Measurements from ENCODE around the gene PTPRN.
"Not testable (repeated sequence)": the region's sequence is repeated elsewhere in the genome, so short reads cannot be mapped to it uniquely, and the experiment has no call there.

The PTPRN gene

GRCh38 chr2:219306047-219306446 lies 3.2 kb downstream of the PTPRN start:
- DNase-seq: no peak

- DNase-seq: no peak
Observed at GRCh38 chr2:219304223-219304622, 5.0 kb downstream of the PTPRN start.

GRCh38 chr2:219302412-219302968 lies 6.7 kb downstream of the PTPRN start:
- no peak for DNase-seq

- DNase-seq: no peak
Observed at GRCh38 chr2:219300022-219300421, 9.2 kb downstream of the PTPRN start.

GRCh38 chr2:219299372-219299760 lies 9.8 kb downstream of the PTPRN start:
- DNase-seq: no peak

GRCh38 chr2:219298759-219299371 lies 10.3 kb downstream of the PTPRN start:
- peak; percentile 30 for DNase-seq

- no peak for DNase-seq
Observed at GRCh38 chr2:219297766-219298456, 11.3 kb downstream of the PTPRN start.

GRCh38 chr2:219296631-219297391 lies 12.4 kb downstream of the PTPRN start:
- DNase-seq: no peak

- DNase-seq: no peak
Observed at GRCh38 chr2:219296142-219296541, 13.1 kb downstream of the PTPRN start.

- DNase-seq: no peak
Observed at GRCh38 chr2:219294356-219295351, 14.5 kb downstream of the PTPRN start.

- no peak for DNase-seq
Observed at GRCh38 chr2:219293736-219294231, 15.4 kb downstream of the PTPRN start.

GRCh38 chr2:219292616-219293015 lies 16.6 kb downstream of the PTPRN start:
- no peak for DNase-seq

GRCh38 chr2:219291910-219292490 lies 17.2 kb downstream of the PTPRN start:
- DNase-seq: no peak

- DNase-seq: no peak
Observed at GRCh38 chr2:219291394-219291793, 17.8 kb downstream of the PTPRN start.

- no peak for DNase-seq
Observed at GRCh38 chr2:219290381-219291171, 18.6 kb downstream of the PTPRN start.

GRCh38 chr2:219289537-219290361 lies 19.5 kb downstream of the PTPRN start:
- no peak for DNase-seq

GRCh38 chr2:219289195-219289536 lies 20.0 kb downstream of the PTPRN start:
- no peak for DNase-seq

GRCh38 chr2:219287580-219288265 lies 21.5 kb downstream of the PTPRN start:
- no peak for DNase-seq

- not testable (repeated sequence) for DNase-seq
Observed at GRCh38 chr2:219287116-219287440, 22.1 kb downstream of the PTPRN start.

Measured in NCI-H510A (cell line).